ENCODE measurements around the gene ARHGEF26. TPM values are rescaled to one million over a fixed set of nuclear protein-coding genes. Genes with fewer than 3 reads are reported as not detected.

Gene ARHGEF26
- total RNA-seq, 1 donor: 1.1 TPM

DNA sequence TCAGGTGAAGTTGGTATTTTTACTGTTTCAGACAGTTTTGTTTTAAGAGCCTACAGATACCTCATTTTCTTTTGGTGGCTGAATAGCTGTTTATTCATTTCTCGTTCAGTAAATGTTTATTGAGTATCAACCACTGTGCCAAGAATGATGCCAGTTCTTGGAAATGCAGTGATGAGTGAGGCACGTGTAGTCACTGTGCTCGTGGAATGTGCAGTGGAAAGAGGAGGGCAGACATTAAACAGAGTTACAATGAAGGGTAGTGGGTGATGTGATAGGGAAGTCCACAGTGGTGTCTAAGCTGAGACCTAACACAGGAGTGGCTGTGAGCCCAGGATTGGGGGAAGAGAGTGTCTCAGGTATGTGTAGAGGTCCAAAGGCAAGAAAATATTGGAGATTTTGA, 73.7 kb downstream of the ARHGEF26 start:
- no peak for DNase-seq (ENCODE audit: low read depth in 2 of 3, low spot score in 2 of 3)

DNA sequence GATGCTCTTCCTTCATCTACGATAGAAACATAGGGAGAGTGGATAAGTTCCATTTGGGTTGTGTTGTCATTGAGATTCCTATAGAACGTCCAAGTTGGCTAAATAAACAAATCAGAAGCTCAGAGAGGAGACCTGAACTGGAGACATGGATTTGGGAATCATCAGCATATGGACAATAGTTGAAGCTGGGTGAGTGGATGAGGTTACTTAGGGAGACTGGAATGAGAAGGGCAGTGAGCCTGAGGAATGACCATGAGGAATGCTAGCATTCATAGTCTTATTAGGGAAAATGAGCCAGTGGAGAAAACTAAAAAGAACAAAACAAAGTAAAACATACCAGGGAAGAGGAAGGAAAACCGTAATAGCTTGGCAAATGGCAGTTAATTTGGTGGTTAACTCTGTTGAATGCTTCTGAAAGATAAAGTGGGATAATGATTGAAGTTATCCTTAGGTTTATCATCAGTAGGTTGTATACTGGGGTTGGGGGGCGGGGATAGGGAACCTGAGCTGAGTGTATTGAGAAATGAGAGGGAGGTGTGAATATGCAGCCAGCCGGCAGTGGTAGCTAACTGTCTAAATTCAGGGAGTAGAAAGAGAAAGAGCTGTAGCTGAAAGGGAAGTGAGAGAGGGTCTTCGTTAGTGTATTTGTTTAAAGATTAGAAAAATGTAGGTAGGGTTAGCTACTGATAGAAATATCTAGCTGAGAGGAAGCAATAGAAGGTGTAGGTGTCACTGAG, 74.6 kb downstream of the ARHGEF26 start:
- DNase-seq (ENCODE audit: low read depth in 2 of 3, low spot score in 2 of 3): peak in 1 of 3 donors; percentile 53

DNA sequence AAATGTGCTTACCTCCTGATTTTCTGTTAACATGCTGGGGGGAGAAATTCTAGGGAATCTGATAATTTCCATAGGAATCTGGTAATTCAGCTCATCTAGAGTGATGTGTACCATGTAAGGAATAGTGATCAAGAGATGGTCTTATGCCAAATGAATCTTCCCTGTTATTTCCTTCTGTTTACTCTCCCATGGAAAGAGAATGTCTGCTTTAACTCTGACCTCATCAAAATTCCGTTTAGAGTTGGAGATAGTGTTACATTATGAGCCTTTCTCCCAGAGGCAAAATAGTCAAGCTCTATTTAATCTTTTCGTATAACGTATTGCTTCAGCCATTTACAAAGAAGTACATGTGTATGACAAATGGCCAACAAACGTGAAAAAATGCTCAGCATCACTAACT, 76.6 kb downstream of the ARHGEF26 start:
- DNase-seq (ENCODE audit: low read depth in 2 of 3, low spot score in 2 of 3): no peak

DNA sequence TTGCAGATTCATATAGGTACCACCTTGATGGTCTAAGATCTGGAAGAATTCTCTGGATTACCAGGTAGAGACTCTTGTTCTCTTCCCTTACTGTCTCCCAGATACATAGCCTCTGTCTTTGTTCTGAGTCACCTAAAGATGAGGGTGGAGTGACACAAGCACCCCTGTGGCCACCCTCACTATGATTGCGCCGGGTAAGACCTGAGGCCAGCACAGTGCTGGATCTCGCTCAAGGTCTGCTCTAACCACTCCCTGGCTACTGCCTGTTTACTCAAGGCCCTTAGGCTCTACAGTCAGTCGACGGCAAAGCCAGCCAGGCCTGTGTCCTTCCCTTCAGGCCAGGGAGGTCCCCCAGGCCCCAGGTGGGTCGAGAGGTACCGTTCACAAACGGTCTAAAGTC, 88.3 kb downstream of the ARHGEF26 start:
- no peak for DNase-seq (ENCODE audit: low read depth in 2 of 3, low spot score in 2 of 3)

DNA sequence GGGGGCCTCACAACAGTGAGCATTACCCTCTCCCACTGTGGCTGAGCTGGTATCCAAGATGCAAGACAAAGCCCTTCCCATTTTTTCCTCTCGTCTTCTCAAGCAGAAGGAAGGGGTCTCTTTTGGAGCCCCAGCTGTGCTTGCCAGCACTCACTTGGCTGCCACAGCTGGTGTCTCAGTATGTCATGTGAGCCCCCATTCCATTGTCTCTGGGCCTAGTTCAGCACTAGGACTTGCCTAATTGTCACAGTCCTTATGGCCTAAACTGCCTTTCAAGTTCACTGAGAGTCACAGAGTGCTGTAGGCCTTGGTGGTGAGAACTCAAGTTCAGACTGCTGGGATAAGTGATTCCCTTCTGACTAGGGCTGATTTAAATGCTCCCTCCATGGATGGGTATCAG, 89.8 kb downstream of the ARHGEF26 start:
- DNase-seq (ENCODE audit: low read depth in 2 of 3, low spot score in 2 of 3): no peak

DNA sequence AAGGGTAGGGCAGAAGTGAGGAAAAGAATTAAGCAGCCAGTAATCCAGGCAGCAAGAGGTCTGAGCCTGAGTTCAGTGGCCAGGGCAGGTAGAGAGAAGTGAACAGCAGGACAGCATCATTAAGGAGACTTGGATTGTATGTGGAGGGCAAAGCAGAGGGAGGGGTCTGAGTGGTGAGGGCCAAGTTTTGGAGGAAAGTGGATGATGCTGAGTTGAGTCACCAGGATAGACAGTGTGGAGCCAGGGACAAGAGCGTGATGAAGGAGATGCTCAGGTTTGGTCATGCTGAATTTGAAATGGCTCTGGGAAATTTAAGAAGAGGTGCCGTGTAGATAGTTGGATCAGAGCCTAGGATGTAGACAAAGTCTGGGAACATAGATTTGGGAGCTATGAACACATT, 93.1 kb downstream of the ARHGEF26 start:
- no peak for DNase-seq (ENCODE audit: low read depth in 2 of 3, low spot score in 2 of 3)

DNA sequence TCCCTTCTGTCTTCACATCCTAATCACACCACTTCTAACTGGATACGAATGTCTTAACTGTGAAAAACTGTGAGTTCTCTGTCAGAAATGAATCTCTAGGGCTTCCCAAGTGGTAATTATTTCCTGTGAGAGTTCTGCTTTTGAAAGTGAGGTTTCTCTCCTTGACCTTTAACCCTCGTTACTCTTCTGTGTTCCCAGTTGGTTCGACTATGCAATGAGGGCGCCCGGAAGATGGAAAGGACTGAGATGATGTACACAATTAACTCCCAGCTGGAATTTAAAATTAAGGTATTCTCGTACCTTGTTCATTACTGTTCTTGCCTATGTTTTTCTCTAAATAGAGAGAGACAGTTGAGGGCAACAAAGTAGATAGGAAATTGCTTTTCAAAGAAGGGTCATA, 96.5 kb downstream of the ARHGEF26 start:
- no peak for DNase-seq (ENCODE audit: low read depth in 2 of 3, low spot score in 2 of 3)

DNA sequence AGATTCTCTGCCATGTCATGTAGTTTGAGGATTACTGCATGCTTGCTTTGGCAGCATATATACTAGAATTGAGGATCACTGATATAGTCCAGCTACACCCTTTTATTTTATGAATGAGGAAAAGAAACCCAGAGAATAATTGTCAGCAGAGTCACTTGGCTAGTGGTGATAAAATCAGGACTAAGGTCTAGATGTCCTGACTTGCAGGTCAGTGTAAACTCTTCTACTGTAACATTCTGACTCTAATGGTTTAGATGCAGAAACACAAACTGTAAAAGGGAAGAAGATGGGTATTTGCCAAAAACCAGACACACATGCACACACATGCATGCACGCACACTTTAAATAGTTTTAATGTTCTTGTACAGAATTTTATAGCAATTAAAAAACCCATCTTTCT, 97.5 kb downstream of the ARHGEF26 start:
- no peak for DNase-seq (ENCODE audit: low read depth in 2 of 3, low spot score in 2 of 3)

DNA sequence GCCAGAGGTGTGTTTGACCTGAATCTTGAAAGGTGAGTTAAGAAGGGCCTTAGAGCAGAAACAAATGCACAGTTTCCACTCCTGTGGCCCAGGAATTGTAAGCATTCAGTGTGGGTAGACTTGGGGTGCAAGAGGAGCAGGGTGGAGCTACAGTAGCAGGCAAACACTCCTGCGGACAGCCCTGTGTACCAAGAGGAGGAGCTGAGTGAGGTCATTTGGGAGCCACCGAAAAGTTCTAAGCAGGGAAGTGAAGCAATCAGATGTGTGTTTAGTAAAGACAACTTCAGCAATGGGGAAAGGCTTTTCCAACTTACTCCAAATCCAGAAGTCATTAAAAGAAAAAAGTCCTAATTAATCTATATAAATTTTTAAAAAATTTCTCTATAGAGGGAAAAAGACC, 99.3 kb downstream of the ARHGEF26 start:
- DNase-seq (ENCODE audit: low read depth in 2 of 3, low spot score in 2 of 3): no peak

DNA sequence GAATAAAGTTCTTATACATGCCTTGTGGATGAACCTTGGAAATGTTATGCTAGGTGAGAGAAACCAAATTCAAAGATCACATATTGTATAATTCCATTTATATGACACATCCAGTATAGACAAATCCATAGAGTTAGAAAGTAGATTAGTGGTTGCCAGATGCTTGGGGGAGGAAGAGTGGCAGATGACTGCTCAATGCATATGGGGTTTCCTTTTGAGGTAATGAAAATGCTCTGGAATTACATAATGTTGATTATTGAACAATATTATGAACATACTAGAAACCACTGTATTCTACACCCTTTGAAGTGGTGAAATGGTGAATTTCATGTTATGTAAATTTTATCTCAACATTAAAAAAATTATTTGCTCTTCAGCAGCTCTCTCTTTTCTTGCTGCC, 102.3 kb downstream of the ARHGEF26 start:
- no peak for DNase-seq (ENCODE audit: low read depth in 2 of 3, low spot score in 2 of 3)

DNA sequence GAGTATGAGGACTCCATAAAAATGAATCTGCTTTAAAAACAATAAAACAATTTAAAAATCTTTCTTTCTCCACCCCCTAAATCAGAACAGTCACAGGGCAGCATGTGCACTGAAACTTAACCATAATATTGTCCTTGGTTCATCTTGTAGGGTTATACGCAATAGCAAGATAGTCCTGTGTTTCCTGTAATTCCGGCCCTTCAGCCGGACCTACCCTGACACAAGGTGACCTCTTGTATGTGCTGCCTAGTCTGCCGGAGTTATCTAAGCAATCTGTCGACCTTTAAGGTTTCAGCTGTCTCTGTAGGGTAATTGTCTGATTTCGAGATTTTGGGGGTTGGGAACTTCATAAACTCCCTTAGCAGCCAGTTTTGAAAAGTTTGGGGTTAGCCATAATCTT, 103.2 kb downstream of the ARHGEF26 start:
- no peak for DNase-seq (ENCODE audit: low read depth in 2 of 3, low spot score in 2 of 3)

DNA sequence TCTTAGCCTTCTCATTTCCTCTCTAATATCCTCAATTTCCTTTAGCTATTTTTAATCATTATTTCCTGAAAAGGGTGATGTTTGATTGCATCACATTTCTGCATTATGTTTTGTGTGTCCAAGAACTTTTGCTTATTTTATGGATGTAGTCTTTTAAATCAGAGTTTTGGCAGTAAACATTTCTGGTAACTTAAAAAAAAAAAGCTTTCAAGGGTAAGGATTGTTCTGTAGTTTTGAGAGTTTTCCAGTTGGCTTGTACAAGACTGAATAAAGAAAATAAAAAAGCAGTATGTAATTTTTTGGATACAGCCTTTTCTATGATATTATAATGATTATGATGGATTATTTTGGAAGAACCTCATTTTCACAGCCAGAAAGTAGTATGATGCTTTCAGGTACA, 103.7 kb downstream of the ARHGEF26 start:
- no peak for DNase-seq (ENCODE audit: low read depth in 2 of 3, low spot score in 2 of 3)

DNA sequence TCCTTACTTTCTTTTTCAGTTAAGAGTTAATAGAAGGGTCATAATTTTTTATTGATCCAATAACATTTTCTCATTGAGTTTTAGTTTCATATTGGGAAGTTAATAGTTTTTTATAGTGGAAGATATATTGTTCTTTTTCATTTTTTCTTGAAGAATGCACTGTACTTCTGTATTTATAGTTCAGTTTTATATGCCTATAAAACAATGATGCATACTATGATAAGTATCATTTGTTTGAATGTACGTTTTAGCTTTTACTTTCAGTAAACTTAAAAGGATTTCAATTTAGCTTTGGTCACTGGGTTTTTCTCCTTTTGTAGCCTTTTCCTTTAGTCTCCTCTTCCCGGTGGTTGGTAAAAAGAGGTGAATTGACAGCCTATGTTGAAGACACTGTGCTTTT, 104.3 kb downstream of the ARHGEF26 start:
- DNase-seq (ENCODE audit: low read depth in 2 of 3, low spot score in 2 of 3): no peak

DNA sequence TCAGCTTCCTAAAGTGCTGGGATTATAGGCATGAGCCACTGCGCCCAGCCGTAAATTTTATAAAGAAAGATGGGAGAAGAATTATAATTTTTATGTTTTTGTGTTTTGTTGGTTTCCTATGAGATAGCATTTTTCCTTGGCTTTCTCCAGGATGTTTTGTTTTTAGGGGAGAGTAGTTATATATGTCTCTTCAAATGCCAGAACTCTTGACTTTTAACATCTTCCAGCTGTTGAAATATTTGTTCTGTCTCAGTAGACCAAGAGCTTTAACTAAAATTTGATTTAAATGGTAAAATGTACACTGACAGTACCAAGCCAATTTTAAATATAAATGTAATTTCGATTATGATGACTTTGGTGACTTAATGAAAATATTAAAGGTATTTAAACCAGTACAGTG, 106.3 kb downstream of the ARHGEF26 start:
- DNase-seq (ENCODE audit: low read depth in 2 of 3, low spot score in 2 of 3): no peak

DNA sequence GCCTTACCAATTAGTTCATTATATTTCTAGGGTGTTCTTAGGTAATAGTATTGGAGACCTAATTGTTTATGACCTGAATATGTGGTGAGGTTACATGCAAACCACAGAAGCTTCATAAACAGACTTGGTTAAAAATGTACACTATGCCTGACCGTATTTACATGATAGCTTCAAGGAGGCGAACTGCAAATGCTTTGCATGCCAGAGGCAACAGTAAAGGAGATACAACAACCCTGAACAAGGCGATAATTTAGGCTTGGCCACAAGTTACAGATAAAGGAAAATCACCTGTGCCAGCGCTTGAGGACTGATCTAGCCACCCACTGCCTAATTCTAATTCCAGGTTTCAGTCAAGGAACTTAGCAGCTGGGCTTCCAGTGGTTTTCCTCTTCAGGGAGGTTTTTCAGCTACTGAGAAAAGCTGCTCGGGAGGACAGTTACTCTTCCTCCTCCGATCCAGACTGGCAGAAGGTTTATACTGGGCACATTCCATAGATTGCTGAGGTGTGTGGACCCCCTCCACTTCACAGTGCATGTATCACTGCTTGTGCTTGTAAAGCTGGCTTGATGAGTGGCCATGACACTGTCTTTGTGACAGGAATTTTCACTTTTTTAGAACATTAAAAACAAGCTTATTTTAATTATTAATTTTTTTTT, 107.5 kb downstream of the ARHGEF26 start:
- no peak for DNase-seq (ENCODE audit: low read depth in 2 of 3, low spot score in 2 of 3)

DNA sequence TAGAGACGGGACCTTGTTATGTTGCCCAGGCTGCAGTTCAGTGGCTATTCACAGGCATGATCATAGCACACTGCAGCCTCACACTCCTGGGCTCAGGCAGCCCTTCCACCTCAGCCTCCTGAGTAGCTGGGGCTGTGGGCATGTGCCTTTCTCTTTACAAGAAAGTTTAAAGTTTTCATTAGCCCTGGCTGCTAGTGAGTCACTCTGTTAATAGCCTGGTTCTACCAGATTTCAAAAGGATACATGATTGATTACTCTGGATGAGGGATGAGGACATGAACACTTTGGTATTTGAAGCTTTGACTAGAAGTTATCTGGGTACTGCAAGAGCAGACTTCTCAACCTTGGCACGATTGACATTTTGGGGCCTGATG, 108.0 kb downstream of the ARHGEF26 start:
- DNase-seq (ENCODE audit: low read depth in 2 of 3, low spot score in 2 of 3): no peak

DNA sequence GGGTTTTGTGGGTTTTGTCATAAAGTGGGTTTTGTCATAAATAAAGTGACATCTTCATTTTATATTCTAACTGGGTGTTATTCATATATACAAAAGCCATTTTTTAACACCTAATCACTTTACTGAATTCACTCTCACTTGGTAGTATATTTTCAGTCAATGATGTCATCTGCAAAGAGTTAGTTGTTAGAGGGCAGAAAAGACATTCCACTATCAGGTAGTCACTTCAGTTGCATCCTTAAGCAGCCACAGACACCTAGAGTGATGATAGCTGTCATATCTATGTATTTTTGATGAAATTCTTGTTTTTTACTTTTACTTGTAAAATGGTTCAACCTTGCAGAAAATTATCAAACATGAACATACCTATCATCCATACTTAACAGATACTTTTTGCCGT, 114.1 kb downstream of the ARHGEF26 start:
- DNase-seq (ENCODE audit: low read depth in 2 of 3, low spot score in 2 of 3): no peak

DNA sequence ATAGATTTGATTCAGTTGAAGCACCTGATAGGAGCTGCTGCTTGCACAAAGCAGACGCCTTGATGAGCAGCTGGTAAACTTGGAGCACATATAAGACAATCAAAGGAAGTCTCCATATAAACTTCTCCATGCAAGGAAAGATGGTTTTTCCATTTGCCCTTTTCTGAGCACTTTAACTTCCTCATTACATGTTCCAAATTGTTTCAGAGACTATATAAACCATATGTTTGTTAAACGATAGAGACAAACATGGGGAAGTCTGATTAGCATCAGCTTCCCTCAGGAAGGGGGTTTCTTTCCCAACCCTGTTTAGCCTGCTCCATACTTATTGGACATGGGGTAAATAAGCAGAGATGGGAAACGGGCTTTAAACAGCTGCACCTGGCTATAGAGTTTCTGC, 115.1 kb downstream of the ARHGEF26 start:
- DNase-seq (ENCODE audit: low read depth in 2 of 3, low spot score in 2 of 3): no peak

DNA sequence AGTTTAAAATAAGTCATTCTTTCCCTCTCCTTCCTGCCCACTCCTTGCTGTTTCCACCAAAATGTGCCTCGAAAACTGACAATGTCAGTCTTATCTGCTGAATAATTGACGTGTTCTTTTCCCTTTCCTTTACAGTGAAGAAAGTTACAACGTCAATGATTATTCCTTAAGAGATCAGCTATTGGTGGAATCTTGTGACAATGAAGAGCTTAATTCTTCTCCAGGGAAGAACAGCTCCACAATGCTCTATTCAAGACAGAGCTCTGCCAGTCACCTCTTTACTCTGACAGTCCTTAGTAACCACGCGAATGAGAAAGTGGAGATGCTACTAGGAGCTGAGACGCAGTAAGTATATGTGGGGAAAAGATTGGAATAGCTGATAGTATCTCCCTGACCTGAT, 119.0 kb downstream of the ARHGEF26 start:
- DNase-seq (ENCODE audit: low read depth in 2 of 3, low spot score in 2 of 3): no peak

DNA sequence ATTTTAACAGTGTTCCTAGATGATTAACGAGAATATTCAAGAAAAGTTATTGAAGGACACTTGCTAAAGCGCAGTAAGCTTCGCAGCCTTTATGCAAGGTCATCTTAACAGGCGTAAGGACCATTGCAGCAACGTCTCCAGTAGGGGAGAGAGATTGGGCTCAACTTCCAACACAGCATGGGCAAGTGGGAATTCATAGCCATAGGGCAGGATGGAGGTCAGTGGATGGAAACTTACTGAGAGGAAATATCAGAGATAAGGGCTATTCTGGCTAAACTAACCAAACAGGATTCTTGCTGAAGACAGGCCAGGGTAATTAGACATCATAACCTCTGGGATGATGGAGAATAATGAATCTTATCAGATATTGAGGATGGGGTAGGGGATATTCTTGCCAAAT, 120.3 kb downstream of the ARHGEF26 start:
- no peak for DNase-seq (ENCODE audit: low read depth in 2 of 3, low spot score in 2 of 3)

DNA sequence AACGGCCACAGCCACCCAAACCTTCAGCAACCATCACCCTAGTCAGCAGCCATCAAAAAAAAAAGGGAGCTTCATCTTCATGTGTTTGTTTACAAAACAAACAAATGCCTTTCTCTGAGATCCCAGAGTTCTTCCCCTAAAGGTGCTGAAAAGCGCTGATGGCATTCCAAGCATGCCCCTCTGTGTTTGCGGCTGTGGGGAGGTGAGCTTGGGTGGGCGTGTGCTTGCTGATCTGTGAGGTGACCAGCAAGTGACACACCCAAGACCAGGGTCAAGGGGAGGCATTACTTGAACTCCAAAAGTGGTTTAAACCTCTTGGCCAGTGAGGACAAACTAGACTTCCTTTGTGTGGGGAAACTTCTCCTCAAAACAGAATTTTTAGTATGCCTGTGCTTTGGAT, 121.6 kb downstream of the ARHGEF26 start:
- no peak for DNase-seq (ENCODE audit: low read depth in 2 of 3, low spot score in 2 of 3)

DNA sequence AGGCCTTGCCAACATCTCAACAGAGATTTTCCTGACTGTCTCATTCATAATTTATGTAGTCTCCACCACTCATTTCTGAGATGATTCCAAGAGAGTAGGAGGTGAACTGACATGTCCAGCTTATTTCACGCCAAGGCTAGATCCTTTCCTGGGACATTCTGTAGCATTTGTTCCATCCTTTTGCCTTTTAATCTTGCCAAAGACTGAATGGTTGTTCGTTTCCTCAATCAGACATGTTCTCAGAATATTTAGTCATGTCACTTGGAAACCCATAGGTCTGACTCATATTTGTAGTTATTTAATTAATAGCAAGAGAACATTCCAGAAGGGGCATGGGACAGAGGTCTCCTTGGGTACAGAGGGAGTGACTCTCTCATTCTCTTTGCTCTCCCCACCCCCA, 122.2 kb downstream of the ARHGEF26 start:
- DNase-seq (ENCODE audit: low read depth in 2 of 3, low spot score in 2 of 3): no peak

DNA sequence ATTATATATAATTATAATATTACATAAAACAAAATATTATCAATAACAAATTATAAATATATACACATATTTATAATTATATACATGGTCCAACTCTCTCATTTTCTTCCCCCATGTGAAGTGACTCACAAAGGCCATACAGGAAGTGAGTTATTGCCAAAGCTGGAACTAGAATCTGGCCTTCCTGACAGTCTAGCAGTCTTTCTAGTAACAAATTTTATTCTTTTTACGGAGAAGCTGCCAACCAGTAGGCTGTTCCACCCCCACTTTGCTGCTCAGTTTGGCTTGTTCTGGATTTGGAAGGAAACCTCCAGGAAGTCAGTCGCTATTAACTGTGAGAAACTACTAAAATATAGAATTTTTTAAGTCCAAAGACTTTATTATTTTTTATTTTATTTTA, 123.5 kb downstream of the ARHGEF26 start:
- DNase-seq (ENCODE audit: low read depth in 2 of 3, low spot score in 2 of 3): no peak
